Lower leg skin (tissue), 3 donors: ENCODE measurements around the gene KCNT1.

Experiments
- POLR2A ChIP-seq, 2 donors: fragments of 450-650 bp; IDR thresholded peaks; one replicate each; pipeline ENCODE4 v1.6.1; 2016 to 2017; ENCODE audit warnings: antibody characterized with exemption in 2 of 2, mild to moderate bottlenecking in 1 of 2, moderate library complexity in 1 of 2
- TF ChIP-seq, protein P1 (sequence below), 3 donors: fragments of 450-650 bp; IDR thresholded peaks; one replicate each; pipeline ENCODE4 v1.5.1; 2016; ENCODE audit warnings: antibody characterized with exemption in 3 of 3, mild to moderate bottlenecking in 3 of 3, moderate library complexity in 2 of 3

DNA sequence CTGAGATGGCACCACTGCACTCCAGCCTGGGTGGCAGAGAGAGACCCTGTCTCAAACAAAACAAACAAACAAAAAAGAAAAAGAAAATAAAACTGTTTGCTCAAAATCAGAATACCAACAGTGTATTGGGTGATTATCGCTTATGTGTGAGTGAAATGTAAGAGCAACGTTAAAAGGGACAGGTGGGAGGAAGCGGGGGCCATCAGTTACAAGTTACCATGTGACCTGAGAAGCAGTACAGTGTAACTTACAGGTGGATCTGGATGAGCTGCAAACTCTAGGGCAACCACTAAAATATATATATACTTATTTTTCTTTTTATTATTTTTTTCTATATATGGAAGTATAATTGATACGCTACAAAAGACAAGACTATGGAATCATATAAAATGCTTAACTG lies 93.4 kb downstream of the KCNT1 start:
- TF ChIP-seq, protein P1, sequence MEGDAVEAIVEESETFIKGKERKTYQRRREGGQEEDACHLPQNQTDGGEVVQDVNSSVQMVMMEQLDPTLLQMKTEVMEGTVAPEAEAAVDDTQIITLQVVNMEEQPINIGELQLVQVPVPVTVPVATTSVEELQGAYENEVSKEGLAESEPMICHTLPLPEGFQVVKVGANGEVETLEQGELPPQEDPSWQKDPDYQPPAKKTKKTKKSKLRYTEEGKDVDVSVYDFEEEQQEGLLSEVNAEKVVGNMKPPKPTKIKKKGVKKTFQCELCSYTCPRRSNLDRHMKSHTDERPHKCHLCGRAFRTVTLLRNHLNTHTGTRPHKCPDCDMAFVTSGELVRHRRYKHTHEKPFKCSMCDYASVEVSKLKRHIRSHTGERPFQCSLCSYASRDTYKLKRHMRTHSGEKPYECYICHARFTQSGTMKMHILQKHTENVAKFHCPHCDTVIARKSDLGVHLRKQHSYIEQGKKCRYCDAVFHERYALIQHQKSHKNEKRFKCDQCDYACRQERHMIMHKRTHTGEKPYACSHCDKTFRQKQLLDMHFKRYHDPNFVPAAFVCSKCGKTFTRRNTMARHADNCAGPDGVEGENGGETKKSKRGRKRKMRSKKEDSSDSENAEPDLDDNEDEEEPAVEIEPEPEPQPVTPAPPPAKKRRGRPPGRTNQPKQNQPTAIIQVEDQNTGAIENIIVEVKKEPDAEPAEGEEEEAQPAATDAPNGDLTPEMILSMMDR (IDR thresholded peaks at IDR 0.05): no peak
- TF ChIP-seq POLR2A (IDR thresholded peaks at IDR 0.05): no peak
